ENCODE data around the gene KAT2B. TPM values are rescaled to one million over a fixed set of nuclear protein-coding genes. Genes with fewer than 3 reads are reported as not detected.

Gene KAT2B
- total RNA-seq, 5 donors from 2014 or later (not counting 1 experiment from before 2014, with no cell fraction given): 49.5 to 98.8 (median 80.8) TPM

- peak overlapping the region; percentile 71 for H3K27ac ChIP-seq (ENCODE audit: low read length)
- ATAC-seq (replicated peaks in 1 of 4) (peak; percentile 80 to 88 (median 85)), DNase-seq (peak in 30 of 35 experiments; percentile 6 to 75 (median 24))
- H3K4me1 Mint-ChIP-seq: peaks cover 46 to 87% (median 65%) of the 10 kb centered on the region in 3 donors
- H3K9me3 ChIP-seq: no peaks in the 10 kb centered on the region
- no peaks in the 10 kb centered on the region for H3K27me3 Mint-ChIP-seq
- H3K4me3 ChIP-seq (ENCODE audit: control insufficient read depth in 1 of 2, extremely low read depth in 1 of 2, low read length in 1 of 2): peak overlapping the region in 1 of 2 donors; percentile 8
- peaks cover 1 to 7% of the 10 kb centered on the region in 2 donors for H3K36me3 ChIP-seq (ENCODE audit: control insufficient read depth in 2 of 2, extremely low read depth in 1 of 2, insufficient read depth in 1 of 2, low read length in 1 of 2)
- CTCF ChIA-PET: interaction anchor here in 1 of 2 donors (0.6 kb wide), 1 partner anchor 154 kb away, joined by 3 read pairs; no protein-coding TSS in a partner anchor
- POLR2A ChIA-PET: interaction anchor here in 1 of 2 donors (0.7 kb wide), 1 partner anchor 81 kb away, joined by 9 read pairs; no protein-coding TSS in a partner anchor
- WGBS (ENCODE audit: insufficient coverage): no CpG with 5 or more reads among the region's 5 CpGs
- peak overlapping the region; percentile 11 to 58 (median 31) for H3K4me3 Mint-ChIP-seq
- no peaks in the 10 kb centered on the region for H3K9me3 Mint-ChIP-seq
- H3K36me3 Mint-ChIP-seq: peaks cover 22% of the 10 kb centered on the region
- H3K4me1 ChIP-seq (ENCODE audit: control insufficient read depth in 1 of 2, extremely low read depth in 1 of 2, insufficient read depth in 2 of 2, low read length in 2 of 2): peaks cover 15 to 48% of the 10 kb centered on the region in 2 experiments
- H3K27ac Mint-ChIP-seq: peak overlapping the region; percentile 86 to 92
- H3K27me3 ChIP-seq (replicated peaks in 1 of 2; ENCODE audit: control insufficient read depth in 2 of 2, extremely low read depth in 1 of 2, insufficient read depth in 2 of 2, low read length in 1 of 2): no peaks in the 10 kb centered on the region
These were observed 64.0 kb downstream of the KAT2B start for GRCh38 chr3:20104167-20104661.

GRCh38 chr3:20105513-20106280 lies 65.5 kb downstream of the KAT2B start:
- peak overlapping the region; percentile 71 for H3K27ac ChIP-seq (ENCODE audit: low read length)
- Mint-ChIP-seq H3K27ac (peak overlapping the region; percentile 73 to 79), H3K4me1 (peaks cover 33 to 81% (median 52%) of the 10 kb centered on the region in 3 donors), H3K9me3 (no peaks in the 10 kb centered on the region), H3K36me3 (peaks cover 34% of the 10 kb centered on the region), H3K27me3 (no peaks in the 10 kb centered on the region), H3K4me3 (peak overlapping the region in 1 of 3 donors; percentile 8)
- CTCF ChIA-PET: interaction anchor here in 1 of 2 donors (0.6 kb wide), 1 partner anchor 9 kb away, joined by 3 read pairs; no protein-coding TSS in a partner anchor
- DNase-seq (no peak), ATAC-seq (replicated peaks in 1 of 4) (no peak)
- peaks cover 8 to 45% of the 10 kb centered on the region in 2 experiments for H3K4me1 ChIP-seq (ENCODE audit: control insufficient read depth in 1 of 2, extremely low read depth in 1 of 2, insufficient read depth in 2 of 2, low read length in 2 of 2)
- POLR2A ChIA-PET: interaction anchor here in 1 of 2 donors (0.7 kb wide), 1 partner anchor 26 kb away, joined by 7 read pairs; no protein-coding TSS in a partner anchor
- 83% methylated on average over 1 of the region's 7 CpGs for WGBS (ENCODE audit: insufficient coverage)
- H3K27me3 ChIP-seq (replicated peaks in 1 of 2; ENCODE audit: control insufficient read depth in 2 of 2, extremely low read depth in 1 of 2, insufficient read depth in 2 of 2, low read length in 1 of 2): no peaks in the 10 kb centered on the region
- H3K9me3 ChIP-seq: no peaks in the 10 kb centered on the region
- H3K36me3 ChIP-seq (ENCODE audit: control insufficient read depth in 2 of 2, extremely low read depth in 1 of 2, insufficient read depth in 1 of 2, low read length in 1 of 2): peaks cover 0 to 5% of the 10 kb centered on the region in 2 donors
- no peak overlapping the region for H3K4me3 ChIP-seq (ENCODE audit: control insufficient read depth in 1 of 2, extremely low read depth in 1 of 2, low read length in 1 of 2)

- Histone ChIP-seq H3K36me3 (ENCODE audit: control insufficient read depth in 2 of 2, extremely low read depth in 1 of 2, insufficient read depth in 1 of 2, low read length in 1 of 2) (peaks cover 2 to 14% of the 10 kb centered on the region in 2 donors), H3K4me1 (ENCODE audit: control insufficient read depth in 1 of 2, extremely low read depth in 1 of 2, insufficient read depth in 2 of 2, low read length in 2 of 2) (peaks cover 8 to 45% of the 10 kb centered on the region in 2 experiments), H3K27ac (ENCODE audit: low read length) (no peak overlapping the region), H3K27me3 (replicated peaks in 1 of 2; ENCODE audit: control insufficient read depth in 2 of 2, extremely low read depth in 1 of 2, insufficient read depth in 2 of 2, low read length in 1 of 2) (no peaks in the 10 kb centered on the region), H3K9me3 (no peaks in the 10 kb centered on the region), H3K4me3 (ENCODE audit: control insufficient read depth in 1 of 2, extremely low read depth in 1 of 2, low read length in 1 of 2) (no peak overlapping the region)
- peaks cover 44% of the 10 kb centered on the region for H3K36me3 Mint-ChIP-seq
- ATAC-seq (replicated peaks in 1 of 4): no peak
- DNase-seq: no peak
- ChIA-PET POLR2A (interaction anchor here in 1 of 2 donors (0.7 kb wide), 1 partner anchor 77 kb away, joined by 9 read pairs; no protein-coding TSS in a partner anchor), CTCF (no interaction called here)
- H3K27ac Mint-ChIP-seq: no peak overlapping the region
- no peaks in the 10 kb centered on the region for H3K9me3 Mint-ChIP-seq
- H3K4me1 Mint-ChIP-seq: peaks cover 31 to 64% (median 40%) of the 10 kb centered on the region in 3 donors
- no peak overlapping the region for H3K4me3 Mint-ChIP-seq
- no peaks in the 10 kb centered on the region for H3K27me3 Mint-ChIP-seq
- WGBS (ENCODE audit: insufficient coverage): 100% methylated on average over 2 of the region's 5 CpGs
These were observed 67.5 kb downstream of the KAT2B start for GRCh38 chr3:20107722-20108121.

- WGBS (ENCODE audit: insufficient coverage): no CpG with 5 or more reads among the region's 2 CpGs
- Mint-ChIP-seq H3K4me1 (peaks cover 25 to 53% (median 32%) of the 10 kb centered on the region in 3 donors), H3K36me3 (peaks cover 48% of the 10 kb centered on the region)
These were observed 68.6 kb downstream of the KAT2B start for GRCh38 chr3:20108869-20109268.

GRCh38 chr3:20110826-20111225 lies 70.6 kb downstream of the KAT2B start:
- H3K4me3 Mint-ChIP-seq: no peak overlapping the region
- H3K4me3 ChIP-seq (ENCODE audit: control insufficient read depth in 1 of 2, extremely low read depth in 1 of 2, low read length in 1 of 2): no peak overlapping the region
- no peaks in the 10 kb centered on the region for H3K27me3 Mint-ChIP-seq
- H3K36me3 Mint-ChIP-seq: peaks cover 64% of the 10 kb centered on the region
- no peak for DNase-seq
- no CpG with 5 or more reads among the region's 5 CpGs for WGBS (ENCODE audit: insufficient coverage)
- ChIA-PET CTCF (interaction anchor here in 1 of 2 donors (0.6 kb wide), 1 partner anchor 31 kb away, joined by 3 read pairs; no protein-coding TSS in a partner anchor), POLR2A (no interaction called here)
- H3K9me3 Mint-ChIP-seq: no peaks in the 10 kb centered on the region
- H3K4me1 Mint-ChIP-seq: peaks cover 11 to 36% (median 16%) of the 10 kb centered on the region in 3 donors
- ATAC-seq (replicated peaks in 1 of 4): no peak
- no peak overlapping the region for H3K27ac Mint-ChIP-seq
- H3K4me1 ChIP-seq (ENCODE audit: control insufficient read depth in 1 of 2, extremely low read depth in 1 of 2, insufficient read depth in 2 of 2, low read length in 2 of 2): peaks cover 0 to 17% of the 10 kb centered on the region in 2 experiments
- H3K27me3 ChIP-seq (replicated peaks in 1 of 2; ENCODE audit: control insufficient read depth in 2 of 2, extremely low read depth in 1 of 2, insufficient read depth in 2 of 2, low read length in 1 of 2): no peaks in the 10 kb centered on the region
- peaks cover 2 to 43% of the 10 kb centered on the region in 2 donors for H3K36me3 ChIP-seq (ENCODE audit: control insufficient read depth in 2 of 2, extremely low read depth in 1 of 2, insufficient read depth in 1 of 2, low read length in 1 of 2)
- H3K9me3 ChIP-seq: no peaks in the 10 kb centered on the region
- H3K27ac ChIP-seq (ENCODE audit: low read length): no peak overlapping the region

More at GRCh38 chr3:20108869-20109268, 68.6 kb downstream of the KAT2B start:
- no peak for ATAC-seq (replicated peaks in 1 of 4)
- no peak overlapping the region for H3K27ac ChIP-seq (ENCODE audit: low read length)
- H3K4me1 ChIP-seq (ENCODE audit: control insufficient read depth in 1 of 2, extremely low read depth in 1 of 2, insufficient read depth in 2 of 2, low read length in 2 of 2): peaks cover 6 to 36% of the 10 kb centered on the region in 2 experiments
- H3K4me3 ChIP-seq (ENCODE audit: control insufficient read depth in 1 of 2, extremely low read depth in 1 of 2, low read length in 1 of 2): no peak overlapping the region
- H3K27me3 ChIP-seq (replicated peaks in 1 of 2; ENCODE audit: control insufficient read depth in 2 of 2, extremely low read depth in 1 of 2, insufficient read depth in 2 of 2, low read length in 1 of 2): no peaks in the 10 kb centered on the region
- Mint-ChIP-seq H3K4me3 (no peak overlapping the region), H3K27me3 (no peaks in the 10 kb centered on the region), H3K27ac (peak overlapping the region; percentile 11 to 17), H3K9me3 (no peaks in the 10 kb centered on the region)
- DNase-seq: no peak
- ChIA-PET POLR2A (no interaction called here), CTCF (no interaction called here)
- H3K36me3 ChIP-seq (ENCODE audit: control insufficient read depth in 2 of 2, extremely low read depth in 1 of 2, insufficient read depth in 1 of 2, low read length in 1 of 2): peaks cover 2 to 24% of the 10 kb centered on the region in 2 donors
- no peaks in the 10 kb centered on the region for H3K9me3 ChIP-seq

- DNase-seq (no peak), ATAC-seq (replicated peaks in 1 of 4) (no peak)
- peaks cover 2 to 52% of the 10 kb centered on the region in 2 donors for H3K36me3 ChIP-seq (ENCODE audit: control insufficient read depth in 2 of 2, extremely low read depth in 1 of 2, insufficient read depth in 1 of 2, low read length in 1 of 2)
- no peaks in the 10 kb centered on the region for H3K9me3 ChIP-seq
- CTCF ChIA-PET: interaction anchor here (0.6 to 0.7 kb wide), 2 partner anchors 829 to 1585 kb away, joined by 4 read pairs; no protein-coding TSS in a partner anchor
- peaks cover 6 to 27% (median 9%) of the 10 kb centered on the region in 3 donors for H3K4me1 Mint-ChIP-seq
- no CpG with 5 or more reads among the region's 6 CpGs for WGBS (ENCODE audit: insufficient coverage)
- H3K27ac Mint-ChIP-seq: no peak overlapping the region
- H3K27me3 Mint-ChIP-seq: no peaks in the 10 kb centered on the region
- H3K4me3 Mint-ChIP-seq: no peak overlapping the region
- peaks cover 74% of the 10 kb centered on the region for H3K36me3 Mint-ChIP-seq
- H3K9me3 Mint-ChIP-seq: no peaks in the 10 kb centered on the region
- no peak overlapping the region for H3K27ac ChIP-seq (ENCODE audit: low read length)
- peaks cover 0 to 14% of the 10 kb centered on the region in 2 experiments for H3K4me1 ChIP-seq (ENCODE audit: control insufficient read depth in 1 of 2, extremely low read depth in 1 of 2, insufficient read depth in 2 of 2, low read length in 2 of 2)
- H3K4me3 ChIP-seq (ENCODE audit: control insufficient read depth in 1 of 2, extremely low read depth in 1 of 2, low read length in 1 of 2): no peak overlapping the region
- POLR2A ChIA-PET: no interaction called here
- H3K27me3 ChIP-seq (replicated peaks in 1 of 2; ENCODE audit: control insufficient read depth in 2 of 2, extremely low read depth in 1 of 2, insufficient read depth in 2 of 2, low read length in 1 of 2): no peaks in the 10 kb centered on the region
These were observed 71.6 kb downstream of the KAT2B start for GRCh38 chr3:20111836-20112235.

All from T-cell (primary cell).